HL-60 (cell line): ENCODE measurements around the gene CTSO.

Experiments used
- DNase-seq, 2 experiments: peaks; one replicate each; pipeline ENCODE4 v3.0.0-alpha.2; 2010 to 2020; ENCODE audit warnings: low read depth in 1 of 2, low spot score in 1 of 2
- H3K27ac ChIP-seq: fragments of 250-450 bp; sonication (Bioruptor Pico); replicated peaks from 2 replicates; pipeline ENCODE4 v1.5.1; 2020; ENCODE audit warnings: mild to moderate bottlenecking, moderate library complexity
- H3K27me3 ChIP-seq: fragments of 250-450 bp; sonication (Bioruptor Pico); 2 replicates; pipeline ENCODE4 v1.5.1; 2021; ENCODE audit warnings: mild to moderate bottlenecking, moderate library complexity; ENCODE audit not compliant: insufficient read depth, poor library complexity, severe bottlenecking
- H3K4me3 ChIP-seq: replicated peaks from 2 replicates; pipeline ENCODE4 v1.5.1; 2011; ENCODE audit warnings: mild to moderate bottlenecking, control low read depth, low read length; ENCODE audit not compliant: insufficient read depth
- CTCF ChIP-seq: IDR thresholded peaks from one replicate; pipeline ENCODE4 v1.5.1; 2011; ENCODE audit warnings: low read length, control low read depth, inconsistent platforms; ENCODE audit not compliant: insufficient read depth
- GABPA ChIP-seq: IDR thresholded peaks from 2 replicates; pipeline ENCODE4 v1.6.1; 2012; ENCODE audit warnings: low read depth
- POLR2AphosphoS5 ChIP-seq: IDR thresholded peaks from 2 replicates; pipeline ENCODE4 v1.6.1; 2012; ENCODE audit warnings: low read depth
- REST ChIP-seq: IDR thresholded peaks from 2 replicates; pipeline ENCODE4 v1.6.1; 2012; ENCODE audit warnings: low read depth; ENCODE audit not compliant: insufficient replicate concordance
- SPI1 ChIP-seq: IDR thresholded peaks from 2 replicates; pipeline ENCODE4 v1.6.1; 2012; ENCODE audit warnings: low read depth, mild to moderate bottlenecking, borderline replicate concordance

Gene CTSO

GRCh38 chr4:155878611-155879010 is 75.1 kb downstream of the CTSO start:
- TF ChIP-seq POLR2AphosphoS5: no peak
- no peak for TF ChIP-seq GABPA
- TF ChIP-seq SPI1: no peak
- TF ChIP-seq REST: no peak
- TF ChIP-seq CTCF: no peak
- H3K4me3 ChIP-seq: no peak overlapping the region
- H3K27me3 ChIP-seq: no peaks in the 10 kb centered on the region
- H3K27ac ChIP-seq: no peak overlapping the region
- no peak for DNase-seq

GRCh38 chr4:155877971-155878370 is 75.7 kb downstream of the CTSO start:
- no peak for DNase-seq
- Histone ChIP-seq H3K4me3 (no peak overlapping the region), H3K27me3 (no peaks in the 10 kb centered on the region), H3K27ac (no peak overlapping the region)
- no peak for TF ChIP-seq REST
- TF ChIP-seq CTCF: no peak
- no peak for TF ChIP-seq SPI1
- no peak for TF ChIP-seq GABPA
- no peak for TF ChIP-seq POLR2AphosphoS5

GRCh38 chr4:155875878-155876277 is 77.8 kb downstream of the CTSO start:
- Histone ChIP-seq H3K27me3 (no peaks in the 10 kb centered on the region), H3K27ac (no peak overlapping the region), H3K4me3 (no peak overlapping the region)
- TF ChIP-seq SPI1: no peak
- TF ChIP-seq REST: no peak
- no peak for TF ChIP-seq POLR2AphosphoS5
- no peak for TF ChIP-seq CTCF
- TF ChIP-seq GABPA: no peak
- DNase-seq: no peak
